ENCODE results near the gene YTHDF2. TPM values are rescaled to one million over a fixed set of nuclear protein-coding genes. Genes with fewer than 3 reads are reported as not detected.
"Not testable (repeated sequence)": the region's sequence is repeated elsewhere in the genome, so short reads cannot be mapped to it uniquely, and the experiment has no call there.

YTHDF2 gene
- total RNA-seq = 37.9 TPM
- long read RNA-seq, transcript YTHDF2-201 (5 exons, 2,925 nt) = major isoform, 22 of 26 reads
- long read RNA-seq, partial matches to known transcripts = 1 of 26 reads
- long read RNA-seq, other reads (novel, unspliced or antisense) = 1 of 26 reads

GRCh38 chr1:28736450-28737306, at the start of gene YTHDF2:
YTHDF2 (plus strand) TSS chr1:28736940; CDS start chr1:28737121, 181 bp downstream.
- DNase-seq (ENCODE audit: missing footprints) (peak; percentile 100), ATAC-seq (peak; percentile 99)
- intact Hi-C loops (cut with DNase I) = loop anchor here (1.0 to 10.0 kb wide), 5 partner anchors 69 to 502 kb away; partner anchors contain the start of genes ATP5IF1, DNAJC8, GMEB1 and MED18

- intact Hi-C loops (cut with DNase I); DNase-seq (ENCODE audit: missing footprints); ATAC-seq: not testable (repeated sequence)
These were observed 45.1 kb upstream of the YTHDF2 start for GRCh38 chr1:28691627-28692026.

- DNase-seq (ENCODE audit: missing footprints) (no peak), ATAC-seq (no peak)
- intact Hi-C loops (cut with DNase I) = no loop called here
These were observed 33.1 kb upstream of the YTHDF2 start for GRCh38 chr1:28703629-28704028.

GRCh38 chr1:28716336-28716735, 20.4 kb upstream of the YTHDF2 start:
- intact Hi-C loops (cut with DNase I) = no loop called here
- DNase-seq (ENCODE audit: missing footprints) (no peak), ATAC-seq (no peak)

- intact Hi-C loops (cut with DNase I) = no loop called here
- ATAC-seq (no peak), DNase-seq (ENCODE audit: missing footprints) (no peak)
These were observed 18.6 kb upstream of the YTHDF2 start for GRCh38 chr1:28718166-28718565.

GRCh38 chr1:28718586-28719331, 18.0 kb upstream of the YTHDF2 start:
- intact Hi-C loops (cut with DNase I) = no loop called here
- no peak for ATAC-seq

GRCh38 chr1:28719332-28719619, 17.5 kb upstream of the YTHDF2 start:
- no peak for DNase-seq (ENCODE audit: missing footprints)
- intact Hi-C loops (cut with DNase I) = no loop called here
- ATAC-seq = no peak

More at GRCh38 chr1:28718586-28719331, 18.0 kb upstream of the YTHDF2 start:
- DNase-seq (ENCODE audit: missing footprints) = no peak

GRCh38 chr1:28720376-28720775, 16.4 kb upstream of the YTHDF2 start:
- DNase-seq (ENCODE audit: missing footprints) (no peak), ATAC-seq (no peak)
- intact Hi-C loops (cut with DNase I) = no loop called here

- ATAC-seq; DNase-seq (ENCODE audit: missing footprints); intact Hi-C loops (cut with DNase I): not testable (repeated sequence)
These were observed 14.8 kb upstream of the YTHDF2 start for GRCh38 chr1:28721927-28722326.

GRCh38 chr1:28725365-28725764, 11.4 kb upstream of the YTHDF2 start:
- DNase-seq (ENCODE audit: missing footprints); ATAC-seq; intact Hi-C loops (cut with DNase I): not testable (repeated sequence)

GRCh38 chr1:28735961-28736449, 735 bp upstream of the YTHDF2 start:
- ATAC-seq (no peak), DNase-seq (ENCODE audit: missing footprints) (no peak)
- intact Hi-C loops (cut with DNase I) = loop anchor here (1.0 to 10.0 kb wide), 5 partner anchors 69 to 501 kb away; partner anchors contain the start of genes ATP5IF1, DNAJC8, GMEB1 and MED18

GRCh38 chr1:28737307-28738132, 780 bp downstream of the YTHDF2 start:
- peak; percentile 1 for ATAC-seq
- no peak for DNase-seq (ENCODE audit: missing footprints)
- intact Hi-C loops (cut with DNase I) = loop anchor here (5.0 to 10.0 kb wide), 3 partner anchors 70 to 503 kb away; partner anchors contain the start of genes ATP5IF1, DNAJC8, GMEB1 and MED18

GRCh38 chr1:28740118-28740517, 3.4 kb downstream of the YTHDF2 start:
- DNase-seq (ENCODE audit: missing footprints) = no peak
- intact Hi-C loops (cut with DNase I) = no loop called here
- ATAC-seq = no peak

- DNase-seq (ENCODE audit: missing footprints) (no peak), ATAC-seq (no peak)
- intact Hi-C loops (cut with DNase I) = no loop called here
These were observed 7.4 kb downstream of the YTHDF2 start for GRCh38 chr1:28744184-28744583.

GRCh38 chr1:28745653-28746173, 9.0 kb downstream of the YTHDF2 start:
- DNase-seq (ENCODE audit: missing footprints) (no peak), ATAC-seq (no peak)
- intact Hi-C loops (cut with DNase I) = no loop called here

- intact Hi-C loops (cut with DNase I) = no loop called here
- no peak for ATAC-seq
These were observed 13.6 kb downstream of the YTHDF2 start for GRCh38 chr1:28750330-28750729.

GRCh38 chr1:28750771-28751294, 14.1 kb downstream of the YTHDF2 start:
- intact Hi-C loops (cut with DNase I); DNase-seq (ENCODE audit: missing footprints); ATAC-seq: not testable (repeated sequence)

More at GRCh38 chr1:28750330-28750729, 13.6 kb downstream of the YTHDF2 start:
- DNase-seq (ENCODE audit: missing footprints) = no peak
